GM19324 (cell line): ENCODE results near the gene BMP8A.
"Not testable (repeated sequence)": the region's sequence is repeated elsewhere in the genome, so short reads cannot be mapped to it uniquely, and the experiment has no call there.

Experiments
- ATAC-seq: cut with Tn5 transposase; IDR thresholded peaks from one replicate; pipeline ENCODE4 v1.9.1; 2021; ENCODE audit warnings: mild to moderate bottlenecking, moderate library complexity; ENCODE audit not compliant: unreplicated experiment, low FRiP score

BMP8A gene

DNA sequence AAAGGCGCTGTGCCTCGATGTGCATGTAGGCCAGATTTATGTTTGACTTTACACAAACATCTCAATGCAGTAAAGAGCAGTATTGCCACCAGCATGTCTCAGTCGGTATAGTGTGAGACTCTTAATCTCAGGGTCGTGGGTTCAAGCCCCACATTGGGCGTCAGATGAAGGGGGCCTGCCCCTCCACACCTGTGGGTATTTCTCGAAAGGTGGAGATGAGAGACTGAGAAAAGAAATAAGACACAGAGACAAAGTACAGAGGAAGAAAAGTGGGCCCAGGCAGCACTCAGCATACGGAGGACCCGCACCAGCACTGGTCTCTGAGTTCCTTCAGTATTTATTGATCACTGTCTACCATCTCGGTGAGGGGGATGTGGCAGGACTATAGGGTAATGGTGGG, 13.0 kb downstream of the BMP8A start:
- not testable (repeated sequence) for ATAC-seq

DNA sequence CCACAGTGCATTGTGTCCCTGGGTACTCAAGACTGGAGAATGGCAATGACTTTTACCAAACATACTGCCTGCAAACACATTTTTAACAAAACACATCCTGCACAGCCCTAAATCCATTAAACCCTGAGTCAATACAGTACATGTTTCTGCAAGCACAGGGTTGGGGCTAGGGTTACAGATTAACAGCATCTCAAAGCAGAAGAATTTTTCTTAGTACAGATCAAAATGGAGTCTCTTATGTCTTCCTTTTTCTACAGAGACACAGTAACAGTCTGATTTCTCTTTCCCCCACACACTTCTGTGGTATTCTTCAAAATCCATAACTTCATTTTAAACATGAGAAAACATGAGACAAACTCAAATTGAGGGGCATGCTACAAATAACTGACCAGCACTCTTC, 13.9 kb downstream of the BMP8A start:
- ATAC-seq, result no peak

DNA sequence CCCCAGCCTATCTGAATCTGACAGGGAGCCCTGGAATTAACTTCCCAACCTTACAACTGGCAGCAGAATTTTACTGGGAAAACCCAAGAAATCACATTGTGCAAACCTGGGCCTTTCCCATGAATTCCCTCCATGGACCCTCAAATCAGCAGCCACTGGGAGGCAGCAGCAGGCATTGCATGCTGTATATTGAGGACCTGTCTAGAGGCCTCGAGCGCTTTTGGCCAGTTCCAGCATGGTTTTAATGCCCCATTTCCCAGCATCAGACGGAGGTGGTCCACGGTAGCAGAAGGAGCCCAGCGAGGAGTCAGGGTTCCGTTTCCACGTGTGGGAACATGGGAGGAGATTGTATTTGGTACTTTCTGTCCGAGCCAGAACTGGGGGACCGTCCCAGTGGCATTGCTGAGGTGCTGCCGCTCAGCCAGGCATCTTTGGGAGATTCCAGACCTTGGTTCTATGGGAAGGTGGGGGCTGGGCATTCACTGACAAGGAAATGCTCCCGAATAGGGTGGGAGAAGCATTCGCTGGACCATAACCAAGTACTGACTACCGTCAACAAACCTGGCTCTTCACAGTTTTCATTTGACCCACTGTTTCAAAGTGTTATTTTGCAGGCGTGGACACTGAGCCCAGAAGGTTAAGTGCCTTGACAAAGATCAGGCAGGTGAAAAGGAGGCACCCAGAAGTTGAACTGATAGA, 15.9 kb downstream of the BMP8A start:
- ATAC-seq, result no peak

DNA sequence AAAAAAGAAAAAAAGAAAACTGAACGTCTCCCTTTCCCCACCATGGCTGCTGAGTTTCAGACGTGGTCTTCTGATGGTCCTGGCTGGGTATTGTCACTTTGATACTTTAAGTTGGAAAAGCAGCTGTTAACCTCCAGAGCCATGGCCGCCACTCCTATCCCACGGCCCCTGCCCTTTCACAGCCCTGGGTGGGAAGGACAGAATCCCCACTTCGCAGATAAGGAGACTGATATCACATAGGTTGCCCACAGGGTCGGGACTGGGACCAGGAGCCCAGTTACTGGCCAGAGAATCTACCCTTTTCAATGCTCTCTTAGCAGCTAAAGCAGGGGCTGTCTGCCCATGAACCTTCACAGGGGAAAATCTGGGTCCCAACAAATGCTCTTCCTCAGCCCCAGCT, 16.8 kb downstream of the BMP8A start:
- no peak for ATAC-seq

DNA sequence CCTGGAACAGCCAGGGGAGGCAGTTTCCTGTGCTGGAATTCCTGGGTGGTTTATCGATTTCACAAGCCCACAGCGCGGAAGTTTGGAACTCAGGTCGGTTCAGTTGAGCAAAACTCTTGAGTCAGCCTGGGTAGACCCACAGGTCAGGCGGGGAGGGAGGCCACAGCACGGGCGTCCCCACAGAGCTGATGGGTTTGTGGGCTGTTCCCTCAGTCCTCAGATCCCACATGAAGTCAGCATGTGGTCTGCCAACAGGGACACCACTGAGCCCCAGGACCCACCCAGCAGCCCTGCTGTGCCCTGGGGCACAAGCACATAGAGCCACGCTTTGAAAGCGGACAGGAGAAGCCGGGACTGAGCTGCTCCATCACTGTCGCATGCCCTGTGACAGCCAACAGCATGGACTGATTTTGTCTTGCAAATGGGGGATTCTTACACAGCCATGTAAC, 17.4 kb downstream of the BMP8A start:
- ATAC-seq, result peak; percentile 17

DNA sequence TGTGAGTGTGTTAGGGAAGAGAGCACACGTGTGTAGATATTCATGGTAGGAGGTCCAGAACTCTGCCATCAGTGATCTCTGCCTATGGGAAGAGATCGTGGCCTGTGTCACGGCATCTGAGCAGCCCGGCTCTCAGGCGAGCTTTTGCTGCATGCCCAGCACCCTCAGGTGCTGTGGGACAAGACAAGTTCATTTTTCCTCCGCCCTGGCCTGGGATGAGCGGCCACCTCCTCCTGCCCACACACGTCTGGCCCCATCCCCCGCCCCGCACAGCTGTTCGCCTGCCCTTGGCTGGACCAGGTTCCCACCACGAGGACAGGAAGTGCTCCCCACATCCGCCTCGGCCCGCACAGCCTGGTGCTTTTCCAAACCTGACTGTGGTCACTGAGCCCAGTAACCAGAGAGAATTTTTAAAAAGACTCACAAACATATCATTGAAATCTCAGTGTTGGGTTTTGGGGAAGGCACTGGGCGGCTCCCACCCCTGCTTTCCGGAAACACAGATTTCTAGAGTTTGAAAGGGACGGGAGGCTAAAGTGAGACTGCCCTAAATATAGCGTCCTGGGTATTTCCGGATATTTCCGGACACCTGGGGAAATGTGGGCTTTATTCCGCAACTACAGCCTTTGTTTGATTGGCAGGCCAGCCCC, 18.0 kb downstream of the BMP8A start:
- ATAC-seq, result peak; percentile 55

DNA sequence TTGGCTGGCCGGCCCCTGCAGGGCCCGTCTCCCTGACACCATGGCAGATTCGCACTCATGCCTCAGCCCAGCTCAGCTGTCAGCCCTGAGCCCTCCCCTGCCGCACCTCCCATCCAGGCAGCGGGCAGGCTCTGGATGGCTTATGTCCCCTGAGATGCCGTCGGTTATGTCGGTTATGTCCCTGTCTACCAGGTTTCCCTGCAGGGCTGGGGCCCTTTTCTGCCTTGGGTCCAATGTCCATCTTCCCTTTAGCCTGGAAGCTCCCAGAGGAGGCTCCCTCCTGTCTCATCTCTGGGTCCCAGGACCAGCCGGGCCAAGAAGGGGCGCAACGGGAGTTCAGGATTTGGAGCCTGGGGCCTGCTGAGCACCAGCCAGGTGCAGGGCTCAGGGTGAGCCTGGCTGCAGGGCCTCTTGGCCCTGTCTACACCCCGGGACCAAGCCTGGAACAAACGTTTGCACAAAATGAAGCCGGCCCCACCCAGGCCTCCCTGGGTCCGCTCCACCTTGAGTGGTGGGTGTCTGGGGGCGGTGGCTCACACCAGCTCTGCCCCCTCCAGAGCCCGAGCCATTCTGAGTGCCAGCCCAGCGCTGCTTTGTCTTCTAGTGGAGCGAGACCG, 19.2 kb downstream of the BMP8A start:
- ATAC-seq, result not testable (repeated sequence)

DNA sequence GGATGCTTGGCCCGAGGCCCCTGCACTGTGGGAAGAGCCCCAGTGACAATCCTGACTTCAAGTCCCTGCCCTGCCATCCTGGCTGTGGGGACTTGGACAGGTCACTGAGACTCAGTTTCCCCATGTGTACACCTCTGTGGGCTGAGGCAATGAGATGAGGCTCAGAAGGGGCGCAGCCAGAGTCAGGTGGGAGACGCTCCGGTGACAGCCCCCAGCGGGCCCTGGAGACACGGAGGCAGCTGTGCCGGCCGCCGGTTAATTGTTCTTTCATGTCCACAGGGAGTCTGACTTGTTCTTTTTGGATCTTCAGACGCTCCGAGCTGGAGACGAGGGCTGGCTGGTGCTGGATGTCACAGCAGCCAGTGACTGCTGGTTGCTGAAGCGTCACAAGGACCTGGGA, 20.0 kb downstream of the BMP8A start:
- ATAC-seq, result not testable (repeated sequence)

DNA sequence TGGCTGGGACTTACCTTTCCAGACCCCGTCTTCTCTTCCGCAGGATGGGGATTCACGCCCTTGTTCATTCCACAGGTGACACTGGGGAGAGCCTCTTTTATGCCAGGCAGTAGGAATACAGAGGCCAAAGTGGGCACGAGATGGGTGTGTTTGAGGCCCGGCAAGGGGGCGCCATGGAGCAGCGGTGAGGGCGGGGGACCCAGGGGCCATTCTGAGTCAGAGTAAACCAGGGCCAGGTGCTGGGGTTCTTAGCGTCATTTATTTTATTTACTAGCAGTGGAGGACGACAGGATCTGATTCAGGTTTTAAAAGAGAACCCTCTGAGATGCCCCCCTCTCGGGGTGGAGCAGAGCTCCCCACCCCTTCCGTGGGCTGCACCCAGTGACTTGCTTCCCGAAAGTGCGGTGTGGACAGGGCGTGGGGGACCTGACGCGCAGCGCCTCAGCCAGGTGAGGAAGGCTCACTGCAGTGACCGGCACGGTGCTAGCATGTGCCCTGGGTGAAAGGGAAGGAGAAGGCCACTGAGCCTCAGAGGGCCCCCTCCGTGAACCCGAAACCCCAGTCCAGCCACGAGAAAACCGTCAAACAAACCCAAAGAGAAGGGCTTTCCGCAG, 20.9 kb downstream of the BMP8A start:
- not testable (repeated sequence) for ATAC-seq

DNA sequence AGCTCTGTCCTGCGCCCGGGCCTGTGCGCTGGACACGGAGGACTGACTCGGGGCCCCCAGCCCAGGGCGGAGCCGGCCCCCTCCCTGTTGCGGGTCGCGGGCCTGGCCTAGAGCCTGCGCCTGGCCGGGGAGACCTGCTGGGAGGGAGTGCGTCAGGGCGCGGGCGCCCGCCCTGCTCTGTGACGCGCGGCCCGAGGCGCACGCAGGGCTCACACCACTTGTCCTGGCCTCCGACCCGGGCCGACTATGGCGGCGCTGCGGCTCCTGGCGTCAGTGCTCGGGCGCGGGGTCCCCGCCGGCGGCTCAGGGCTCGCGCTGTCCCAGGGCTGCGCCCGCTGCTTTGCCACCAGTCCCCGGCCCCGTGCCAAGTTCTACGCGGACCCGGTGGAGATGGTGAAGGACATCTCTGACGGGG, 23.3 kb downstream of the BMP8A start:
- not testable (repeated sequence) for ATAC-seq

DNA sequence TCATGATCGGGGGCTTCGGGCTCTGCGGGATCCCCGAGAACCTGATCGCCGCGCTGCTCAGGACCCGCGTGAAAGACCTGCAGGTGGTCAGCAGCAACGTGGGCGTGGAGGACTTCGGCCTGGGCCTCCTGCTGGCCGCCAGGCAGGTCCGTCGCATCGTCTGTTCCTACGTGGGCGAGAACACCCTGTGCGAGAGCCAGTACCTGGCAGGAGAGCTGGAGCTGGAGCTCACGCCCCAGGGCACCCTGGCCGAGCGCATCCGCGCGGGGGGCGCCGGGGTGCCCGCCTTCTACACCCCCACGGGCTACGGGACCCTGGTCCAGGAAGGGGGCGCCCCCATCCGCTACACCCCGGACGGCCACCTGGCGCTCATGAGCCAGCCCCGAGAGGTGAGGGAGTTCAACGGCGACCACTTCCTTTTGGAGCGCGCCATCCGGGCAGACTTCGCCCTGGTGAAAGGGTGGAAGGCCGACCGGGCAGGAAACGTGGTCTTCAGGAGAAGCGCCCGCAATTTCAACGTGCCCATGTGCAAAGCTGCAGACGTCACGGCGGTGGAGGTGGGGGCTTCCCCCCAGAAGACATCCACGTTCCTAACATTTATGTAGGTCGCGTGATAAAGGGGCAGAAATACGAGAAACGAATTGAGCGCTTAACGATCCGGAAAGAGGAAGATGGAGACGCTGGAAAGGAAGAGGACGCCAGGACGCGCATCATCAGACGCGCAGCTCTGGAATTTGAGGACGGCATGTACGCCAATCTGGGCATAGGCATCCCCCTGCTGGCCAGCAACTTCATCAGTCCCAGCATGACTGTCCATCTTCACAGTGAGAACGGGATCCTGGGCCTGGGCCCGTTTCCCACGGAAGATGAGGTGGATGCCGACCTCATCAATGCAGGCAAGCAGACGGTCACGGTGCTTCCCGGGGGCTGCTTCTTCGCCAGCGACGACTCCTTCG, 24.0 kb downstream of the BMP8A start:
- not testable (repeated sequence) for ATAC-seq

DNA sequence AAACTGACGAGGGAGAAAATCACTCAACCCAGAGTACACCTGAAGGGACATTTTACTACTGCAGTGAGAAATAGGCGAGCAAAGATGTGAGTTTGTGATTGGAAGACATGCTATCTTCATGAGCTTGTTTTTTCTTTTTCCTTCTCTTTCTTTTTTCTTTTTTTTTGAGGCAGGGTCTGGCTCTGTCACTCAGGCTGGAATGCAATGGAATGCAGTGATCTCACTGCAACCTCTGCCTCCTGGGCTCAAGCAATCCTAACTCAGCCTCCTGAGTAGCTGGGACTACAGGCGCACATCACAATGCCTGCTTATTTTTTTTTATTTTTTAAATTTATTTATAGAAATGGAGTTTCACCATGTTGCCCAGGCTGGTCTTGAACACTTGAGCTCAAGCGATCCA, 25.4 kb downstream of the BMP8A start:
- not testable (repeated sequence) for ATAC-seq

DNA sequence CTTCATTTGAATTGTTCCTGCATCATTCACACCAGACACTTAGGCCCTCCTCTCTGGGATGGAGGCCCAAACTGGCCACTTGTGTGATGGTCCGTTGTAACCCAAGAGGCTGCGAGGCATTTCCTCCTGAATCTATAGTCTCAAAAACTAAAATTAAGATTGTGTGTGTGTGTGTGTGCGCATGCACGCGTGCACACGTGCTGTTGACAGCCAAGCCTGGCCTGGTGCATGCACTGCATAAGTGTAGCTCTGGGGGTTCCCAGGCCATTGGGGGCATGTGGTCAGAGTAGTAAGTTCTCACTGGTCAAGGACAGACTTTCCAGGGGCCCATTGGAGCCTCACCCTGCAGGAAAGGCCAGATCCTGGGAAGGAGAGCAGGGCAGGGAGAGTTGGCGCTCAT, 26.5 kb downstream of the BMP8A start:
- not testable (repeated sequence) for ATAC-seq

DNA sequence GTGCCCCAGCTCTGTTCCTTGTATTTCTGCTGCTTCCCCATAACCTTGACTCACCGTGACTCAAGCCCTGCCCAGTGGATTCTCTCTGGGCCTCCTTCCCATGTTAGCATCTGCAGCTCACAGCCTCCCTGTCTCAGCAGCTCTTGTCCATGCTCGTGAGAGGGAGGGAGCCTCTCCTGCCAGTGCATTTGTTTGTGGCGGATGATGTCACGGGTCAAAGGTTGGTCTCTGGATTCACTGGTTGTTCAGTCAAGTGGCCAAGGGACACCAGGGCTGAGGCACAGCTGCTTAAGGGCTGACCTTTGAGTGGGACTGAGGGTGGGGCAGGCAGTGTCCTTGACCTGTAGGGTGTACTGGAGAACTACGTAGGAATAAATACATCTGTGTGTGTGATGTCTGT, 27.9 kb downstream of the BMP8A start:
- ATAC-seq, result not testable (repeated sequence)

DNA sequence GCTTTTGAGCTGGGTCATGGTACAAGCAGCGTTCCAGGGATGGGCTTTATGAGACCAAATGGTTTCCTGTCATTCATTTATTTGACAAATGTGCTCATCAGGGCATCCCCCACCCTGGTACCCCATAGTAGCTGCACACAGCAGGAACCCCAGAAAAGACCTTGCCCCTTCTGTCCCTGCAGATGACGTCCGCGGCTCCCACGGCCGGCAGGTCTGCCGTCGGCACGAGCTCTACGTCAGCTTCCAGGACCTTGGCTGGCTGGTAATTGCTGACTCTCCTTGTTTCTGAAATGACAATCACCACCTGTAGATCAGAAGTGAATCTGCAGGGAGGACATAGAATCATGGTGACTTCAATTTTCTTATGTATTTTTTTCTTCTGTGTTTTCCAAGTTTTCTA, 30.8 kb downstream of the BMP8A start:
- not testable (repeated sequence) for ATAC-seq

DNA sequence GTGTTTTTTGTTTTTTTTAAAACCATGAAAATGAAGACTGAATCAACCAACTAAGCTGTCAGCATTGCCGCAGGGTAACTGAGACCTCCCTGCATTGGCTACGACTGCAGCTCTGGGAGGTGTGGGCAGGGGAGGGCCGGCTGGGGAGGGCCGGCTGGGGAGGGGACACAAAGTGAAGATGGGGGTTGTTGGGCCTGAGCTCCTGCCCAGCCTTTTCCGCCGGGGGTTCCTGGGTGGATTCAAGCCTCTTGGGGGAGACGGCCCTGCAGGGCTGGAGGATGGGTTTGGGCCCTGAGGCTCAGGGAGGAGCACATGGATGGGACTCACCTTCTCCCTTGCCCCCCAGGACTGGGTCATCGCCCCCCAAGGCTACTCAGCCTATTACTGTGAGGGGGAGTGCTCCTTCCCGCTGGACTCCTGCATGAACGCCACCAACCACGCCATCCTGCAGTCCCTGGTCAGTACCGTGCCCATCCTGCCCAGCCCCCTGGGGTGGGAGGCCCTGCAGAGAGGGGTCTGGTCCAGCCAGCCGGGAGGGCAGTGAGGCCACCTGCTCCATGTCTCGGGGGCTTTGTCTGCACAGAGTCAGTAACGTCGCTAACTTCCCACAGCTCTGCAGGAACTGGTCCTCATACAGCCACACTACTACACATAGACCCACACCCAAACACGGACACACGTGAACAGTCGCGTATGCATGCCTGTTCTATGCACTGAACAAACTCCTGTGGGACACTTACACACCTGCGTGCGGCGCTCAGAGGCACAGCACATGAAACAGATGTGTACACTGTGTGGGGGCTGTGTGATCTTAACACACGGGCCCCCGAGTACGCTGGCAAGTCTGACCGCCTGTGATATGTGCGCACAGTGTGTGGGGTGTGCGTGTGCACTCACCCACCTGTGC, 31.5 kb downstream of the BMP8A start:
- ATAC-seq, result no peak

DNA sequence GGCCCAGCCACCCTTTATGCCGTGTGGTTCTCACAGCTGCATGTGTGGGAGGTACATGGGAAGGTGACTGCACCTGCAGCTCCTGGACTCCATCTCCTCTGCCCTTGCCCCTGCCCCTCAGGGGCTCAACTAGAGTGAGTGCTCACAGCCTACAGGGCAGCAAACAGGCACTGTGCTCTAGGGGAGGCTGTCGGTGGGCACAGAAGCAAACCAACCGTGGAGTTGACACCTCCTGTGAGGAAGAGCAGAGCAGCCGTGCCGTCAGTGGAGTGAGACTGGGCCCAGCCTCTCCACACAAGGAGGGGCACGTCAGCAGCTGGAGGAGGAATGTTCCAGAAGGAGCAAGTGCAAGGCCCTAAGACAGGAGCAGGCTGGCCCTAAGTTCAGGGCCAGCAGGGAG, 32.7 kb downstream of the BMP8A start:
- no peak for ATAC-seq

DNA sequence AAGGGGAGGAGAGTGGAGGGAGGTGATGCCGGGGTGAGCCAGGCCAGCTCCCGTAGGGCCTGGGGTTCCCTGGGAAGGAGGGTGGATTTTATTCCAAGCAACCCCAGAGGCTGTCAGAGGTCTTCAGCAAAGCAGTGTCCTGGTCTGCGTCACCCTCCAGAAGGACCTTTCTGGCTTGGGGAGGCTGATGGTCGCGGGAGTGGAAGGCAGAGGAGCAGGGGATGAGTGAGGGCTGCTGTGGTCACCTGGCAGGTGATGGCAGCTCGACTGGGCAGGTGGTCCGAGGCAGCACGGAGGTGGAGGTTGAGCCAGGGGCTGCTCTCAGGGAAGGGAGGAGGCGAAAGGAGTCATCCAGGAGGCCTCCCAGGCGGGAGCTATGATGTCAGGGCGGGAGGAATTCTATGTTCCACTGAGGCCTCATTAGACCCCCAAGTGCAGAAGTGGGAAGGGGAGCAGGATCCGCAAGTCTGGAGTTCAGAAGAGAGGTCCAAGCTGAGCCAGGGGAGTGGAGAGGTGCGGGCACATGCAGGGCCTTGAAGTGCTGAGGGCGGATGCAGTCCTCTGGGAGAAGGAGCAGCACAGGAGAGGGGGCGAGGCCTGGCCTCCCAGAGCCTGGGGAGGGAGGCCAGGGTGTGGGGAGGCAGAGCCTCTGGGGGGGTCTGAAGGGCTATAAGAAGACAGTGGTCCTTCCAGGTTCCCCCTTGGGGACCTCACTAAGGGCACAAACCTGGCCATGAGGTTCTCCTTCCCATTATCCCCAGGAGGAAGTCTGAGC, 33.3 kb downstream of the BMP8A start:
- no peak for ATAC-seq
